Measurements from ENCODE around the gene OMP.
A peak's percentile ranks its signal among the peaks of the same experiment; 100 is the strongest.

The OMP gene

GRCh38 chr11:77139201-77139600, 36.6 kb downstream of the OMP start:
- DNase-seq (ENCODE audit: low read depth, low spot score): no peak

DNA sequence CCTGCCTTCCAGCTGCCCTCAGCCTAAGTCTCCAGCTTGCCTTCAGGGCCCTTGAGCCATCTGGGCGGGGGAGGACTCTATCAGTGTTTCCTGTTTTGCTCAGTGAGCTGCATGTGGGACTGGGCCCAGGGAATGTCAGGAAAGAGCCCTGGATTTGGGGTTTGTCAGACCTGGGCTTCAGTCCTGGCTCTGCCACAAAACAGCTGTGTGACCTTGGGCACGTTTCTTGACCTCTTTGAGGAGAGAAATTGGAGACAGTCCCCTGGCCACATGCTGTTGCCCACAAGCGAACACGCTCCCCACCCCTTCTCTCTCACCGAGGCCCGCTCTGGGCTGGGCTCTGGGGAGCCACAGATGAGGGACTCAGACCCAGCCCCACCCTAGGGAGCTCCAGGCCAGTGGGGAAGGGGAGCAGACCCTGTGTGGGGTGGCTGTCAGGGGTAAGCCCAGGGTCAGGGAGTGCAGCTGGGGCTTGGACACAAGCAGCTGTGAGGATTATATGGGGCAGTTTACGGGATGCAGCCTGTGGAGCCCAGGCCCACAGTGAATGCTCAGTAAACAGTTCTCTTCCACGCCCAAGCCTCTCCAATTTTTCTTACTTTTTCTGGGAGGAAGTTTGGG, 37.7 kb downstream of the OMP start:
- DNase-seq (ENCODE audit: low read depth, low spot score): peak; percentile 73

DNA sequence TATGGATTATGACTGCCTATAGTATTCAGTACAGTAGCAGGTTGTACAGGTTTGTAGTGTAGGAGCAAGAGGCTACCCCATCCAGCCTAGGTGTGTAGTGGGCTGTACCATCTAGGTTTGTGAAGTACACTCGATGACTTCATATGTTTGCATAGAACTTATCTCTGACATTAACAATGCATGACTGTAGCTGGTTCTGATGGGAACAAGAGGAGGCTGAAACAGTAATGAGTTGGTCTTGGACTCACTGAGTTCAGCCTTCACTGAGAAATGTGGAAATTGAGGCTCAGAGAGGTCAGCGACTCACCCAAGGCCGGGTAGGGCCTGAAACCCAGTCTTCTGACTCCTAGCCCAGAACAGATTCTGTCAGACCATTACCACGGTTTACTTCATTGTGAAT, 38.4 kb downstream of the OMP start:
- no peak for DNase-seq (ENCODE audit: low read depth, low spot score)

GRCh38 chr11:77141475-77141874, 38.8 kb downstream of the OMP start:
- no peak for DNase-seq (ENCODE audit: low read depth, low spot score)

- no peak for DNase-seq (ENCODE audit: low read depth, low spot score)
Measured at GRCh38 chr11:77142091-77142975, 39.7 kb downstream of the OMP start.

DNA sequence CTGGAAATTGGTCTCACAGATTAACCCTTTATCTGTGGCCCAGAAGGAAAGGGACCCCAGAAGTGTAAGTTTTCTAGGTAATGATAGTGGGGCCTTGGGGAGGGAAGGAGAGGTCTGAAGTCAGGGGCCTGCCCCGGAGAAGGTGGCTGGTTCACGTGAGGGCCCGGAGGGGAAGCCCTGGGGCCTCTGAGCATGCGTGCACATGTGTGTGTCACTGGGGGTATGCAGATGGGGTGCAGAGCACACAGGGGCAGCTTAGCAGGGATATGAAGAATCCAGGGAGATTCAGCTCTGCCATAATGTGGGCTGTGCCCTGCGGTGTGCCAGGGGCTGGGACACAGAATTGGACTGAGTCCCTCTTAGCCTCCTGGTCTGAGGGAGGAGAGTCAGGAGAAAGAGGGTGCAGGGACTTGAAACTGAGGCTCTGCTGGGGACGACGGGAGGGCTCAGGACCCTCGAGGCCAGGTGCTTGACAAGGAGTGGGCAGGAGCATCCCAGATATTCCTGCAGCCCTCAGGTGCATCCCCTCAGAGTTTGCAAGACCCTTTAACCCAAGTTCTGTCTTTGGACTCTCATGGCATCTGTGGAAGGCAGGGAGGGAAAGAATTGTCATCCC, 40.9 kb downstream of the OMP start:
- DNase-seq (ENCODE audit: low read depth, low spot score): no peak

GRCh38 chr11:77144196-77144856, 41.7 kb downstream of the OMP start:
- no peak for DNase-seq (ENCODE audit: low read depth, low spot score)

GRCh38 chr11:77144857-77145428, 42.3 kb downstream of the OMP start:
- DNase-seq (ENCODE audit: low read depth, low spot score): no peak

- no peak for DNase-seq (ENCODE audit: low read depth, low spot score)
Measured at GRCh38 chr11:77146261-77147035, 43.8 kb downstream of the OMP start.

GRCh38 chr11:77147036-77147315, 44.3 kb downstream of the OMP start:
- no peak for DNase-seq (ENCODE audit: low read depth, low spot score)

DNA sequence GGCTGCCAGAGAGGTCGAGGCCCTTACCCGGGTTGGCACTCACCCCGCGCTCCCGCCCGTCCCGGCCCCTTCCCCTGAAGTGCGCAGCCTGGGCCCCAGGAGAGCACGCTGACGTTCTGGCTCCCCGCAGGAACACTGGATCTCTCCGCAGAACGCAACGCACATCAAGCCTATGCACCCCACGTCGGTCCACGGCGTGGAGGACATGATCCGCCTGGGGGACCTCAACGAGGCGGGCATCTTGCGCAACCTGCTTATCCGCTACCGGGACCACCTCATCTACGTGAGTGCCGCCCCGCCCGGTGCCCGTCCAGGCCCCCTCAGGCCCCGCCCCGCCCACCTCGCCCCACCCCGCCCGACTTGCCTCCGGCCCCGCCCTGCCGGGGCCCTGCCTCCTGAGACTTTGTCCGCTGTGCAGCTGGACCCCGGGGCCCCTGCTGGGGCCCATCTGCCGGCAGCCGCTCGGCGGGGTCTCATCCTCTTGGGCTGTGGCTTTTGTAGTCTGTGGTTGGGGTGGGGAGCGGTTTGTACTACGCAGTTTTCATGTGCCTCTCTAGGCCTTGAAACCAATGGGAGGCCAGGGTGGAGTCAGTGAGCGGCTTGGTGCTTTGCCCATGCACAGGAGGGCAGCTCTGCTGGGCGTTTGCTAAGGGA, 45.2 kb downstream of the OMP start:
- DNase-seq (ENCODE audit: low read depth, low spot score): peak; percentile 57

GRCh38 chr11:77148963-77149715, 46.5 kb downstream of the OMP start:
- DNase-seq (ENCODE audit: low read depth, low spot score): no peak

GRCh38 chr11:77149716-77150392, 47.2 kb downstream of the OMP start:
- DNase-seq (ENCODE audit: low read depth, low spot score): peak; percentile 50

- DNase-seq (ENCODE audit: low read depth, low spot score): no peak
Measured at GRCh38 chr11:77150836-77151235, 48.2 kb downstream of the OMP start.

- no peak for DNase-seq (ENCODE audit: low read depth, low spot score)
Measured at GRCh38 chr11:77151804-77152509, 49.3 kb downstream of the OMP start.

DNA sequence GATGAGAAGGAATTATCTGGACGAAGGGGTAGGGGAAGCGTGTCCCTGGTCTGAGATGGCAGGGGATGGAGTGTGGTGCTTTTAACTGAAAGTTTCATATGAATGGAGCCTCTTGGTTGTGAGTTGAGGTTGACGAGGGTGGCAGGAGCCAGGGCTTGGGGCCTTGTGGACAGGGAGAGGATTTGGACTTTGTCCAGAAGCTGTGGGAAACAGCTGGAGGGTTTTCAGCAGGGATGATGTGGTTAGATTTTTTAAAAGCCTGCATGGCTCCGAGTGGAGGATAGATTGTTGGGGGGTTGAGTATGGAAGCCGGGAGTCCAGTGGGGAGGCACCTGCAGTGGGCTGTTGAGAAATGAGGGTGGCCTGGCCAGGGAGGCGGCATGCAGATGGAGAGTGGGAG, 50.2 kb downstream of the OMP start:
- no peak for DNase-seq (ENCODE audit: low read depth, low spot score)

Measured in ELF-1 (cell line).